IMR-90 (cell line): ENCODE data around the gene FYB2.

ENCODE experiments used
- CHD1 ChIP-seq: IDR thresholded peaks from 2 replicates; pipeline ENCODE4 v1.6.1; 2012; ENCODE audit warnings: low read depth, low read length, improper control_type of control experiment
- MAFK ChIP-seq: IDR thresholded peaks from 2 replicates; pipeline ENCODE4 v1.6.1; 2012; ENCODE audit warnings: low read depth, low read length, improper control_type of control experiment
- POLR2A ChIP-seq: IDR thresholded peaks from 2 replicates; pipeline ENCODE4 v1.6.1; 2012; ENCODE audit warnings: mild to moderate bottlenecking, low read depth, low read length
- TF ChIP-seq, protein P1 (sequence below): conservative IDR thresholded peaks from 2 replicates; pipeline ENCODE4 v1.5.1; 2012; ENCODE audit warnings: mild to moderate bottlenecking, low read depth, low read length, improper control_type of control experiment

DNA sequence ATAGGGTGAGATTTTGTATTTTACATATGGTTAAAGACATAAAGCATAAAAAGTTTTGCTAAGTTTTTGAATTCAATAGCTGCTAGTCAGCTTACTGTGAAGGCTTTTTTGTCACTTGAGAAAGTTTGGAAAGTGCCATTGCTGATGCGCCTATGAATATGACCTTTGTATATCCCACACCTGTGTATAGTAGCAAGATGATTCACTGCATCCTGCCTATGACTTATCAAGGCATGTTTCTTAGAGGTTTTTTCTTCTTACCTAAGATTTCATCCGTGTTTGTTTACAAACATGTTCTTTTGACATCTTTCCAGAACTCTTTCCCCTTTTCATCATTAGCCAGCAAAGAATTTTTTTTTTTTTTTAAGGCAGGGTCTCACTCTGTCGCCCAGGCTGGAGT is 122.5 kb downstream of the FYB2 start:
- TF ChIP-seq, protein P1, sequence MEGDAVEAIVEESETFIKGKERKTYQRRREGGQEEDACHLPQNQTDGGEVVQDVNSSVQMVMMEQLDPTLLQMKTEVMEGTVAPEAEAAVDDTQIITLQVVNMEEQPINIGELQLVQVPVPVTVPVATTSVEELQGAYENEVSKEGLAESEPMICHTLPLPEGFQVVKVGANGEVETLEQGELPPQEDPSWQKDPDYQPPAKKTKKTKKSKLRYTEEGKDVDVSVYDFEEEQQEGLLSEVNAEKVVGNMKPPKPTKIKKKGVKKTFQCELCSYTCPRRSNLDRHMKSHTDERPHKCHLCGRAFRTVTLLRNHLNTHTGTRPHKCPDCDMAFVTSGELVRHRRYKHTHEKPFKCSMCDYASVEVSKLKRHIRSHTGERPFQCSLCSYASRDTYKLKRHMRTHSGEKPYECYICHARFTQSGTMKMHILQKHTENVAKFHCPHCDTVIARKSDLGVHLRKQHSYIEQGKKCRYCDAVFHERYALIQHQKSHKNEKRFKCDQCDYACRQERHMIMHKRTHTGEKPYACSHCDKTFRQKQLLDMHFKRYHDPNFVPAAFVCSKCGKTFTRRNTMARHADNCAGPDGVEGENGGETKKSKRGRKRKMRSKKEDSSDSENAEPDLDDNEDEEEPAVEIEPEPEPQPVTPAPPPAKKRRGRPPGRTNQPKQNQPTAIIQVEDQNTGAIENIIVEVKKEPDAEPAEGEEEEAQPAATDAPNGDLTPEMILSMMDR: no peak
- TF ChIP-seq MAFK (no peak), CHD1 (no peak), POLR2A (no peak)
